Gastroesophageal sphincter (tissue), 3 donors: ENCODE results near the gene PHOX2A.

Experiments used
- POLR2AphosphoS5 ChIP-seq: sonication (generic); formaldehyde crosslinking; IDR thresholded peaks from one replicate; pipeline ENCODE4 v1.6.1; 2017; ENCODE audit warnings: antibody characterized with exemption
- TF ChIP-seq, protein P1 (sequence below), 4 experiments: fragments of 200-600 bp in 2 of 4; fragments of 450-650 bp in 2 of 4; sonication (generic) in 1 of 4; IDR thresholded peaks; one replicate each; pipeline ENCODE4 v1.5.1; 2017 to 2019; ENCODE audit warnings: antibody characterized with exemption in 4 of 4, mild to moderate bottlenecking in 2 of 4, moderate library complexity in 2 of 4

DNA sequence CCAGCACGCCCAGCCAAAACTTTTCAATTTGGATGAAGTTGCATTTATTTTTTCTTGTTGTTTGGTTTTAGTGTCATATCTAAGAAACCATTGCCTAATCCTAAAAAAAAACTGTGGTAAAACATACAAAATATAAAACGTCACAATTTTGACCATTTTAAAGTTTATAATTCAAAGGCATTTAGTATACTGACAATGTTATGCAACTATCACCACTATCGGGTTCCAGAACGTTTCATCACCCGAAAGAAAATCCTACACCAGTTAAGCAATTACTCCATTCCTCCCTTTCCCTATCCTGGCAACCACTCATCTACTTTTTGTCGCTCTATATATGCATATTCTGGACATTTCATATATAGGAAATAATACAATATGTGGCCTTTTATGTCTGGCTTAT, 30.5 kb upstream of the PHOX2A start:
- TF ChIP-seq, protein P1, sequence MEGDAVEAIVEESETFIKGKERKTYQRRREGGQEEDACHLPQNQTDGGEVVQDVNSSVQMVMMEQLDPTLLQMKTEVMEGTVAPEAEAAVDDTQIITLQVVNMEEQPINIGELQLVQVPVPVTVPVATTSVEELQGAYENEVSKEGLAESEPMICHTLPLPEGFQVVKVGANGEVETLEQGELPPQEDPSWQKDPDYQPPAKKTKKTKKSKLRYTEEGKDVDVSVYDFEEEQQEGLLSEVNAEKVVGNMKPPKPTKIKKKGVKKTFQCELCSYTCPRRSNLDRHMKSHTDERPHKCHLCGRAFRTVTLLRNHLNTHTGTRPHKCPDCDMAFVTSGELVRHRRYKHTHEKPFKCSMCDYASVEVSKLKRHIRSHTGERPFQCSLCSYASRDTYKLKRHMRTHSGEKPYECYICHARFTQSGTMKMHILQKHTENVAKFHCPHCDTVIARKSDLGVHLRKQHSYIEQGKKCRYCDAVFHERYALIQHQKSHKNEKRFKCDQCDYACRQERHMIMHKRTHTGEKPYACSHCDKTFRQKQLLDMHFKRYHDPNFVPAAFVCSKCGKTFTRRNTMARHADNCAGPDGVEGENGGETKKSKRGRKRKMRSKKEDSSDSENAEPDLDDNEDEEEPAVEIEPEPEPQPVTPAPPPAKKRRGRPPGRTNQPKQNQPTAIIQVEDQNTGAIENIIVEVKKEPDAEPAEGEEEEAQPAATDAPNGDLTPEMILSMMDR (IDR thresholded peaks at IDR 0.05), result no peak
- TF ChIP-seq POLR2AphosphoS5, result no peak
